HG03520 (cell line): ENCODE measurements around the gene RPS6KA2.
A peak's percentile ranks its signal among the peaks of the same experiment; 100 is the strongest.
"Not testable (repeated sequence)": the region's sequence is repeated elsewhere in the genome, so short reads cannot be mapped to it uniquely, and the experiment has no call there.

Experiments used
- ATAC-seq: cut with Tn5 transposase; IDR thresholded peaks from one replicate; pipeline ENCODE4 v1.9.1; 2021; ENCODE audit warnings: mild to moderate bottlenecking, moderate library complexity; ENCODE audit not compliant: unreplicated experiment

RPS6KA2 gene

DNA sequence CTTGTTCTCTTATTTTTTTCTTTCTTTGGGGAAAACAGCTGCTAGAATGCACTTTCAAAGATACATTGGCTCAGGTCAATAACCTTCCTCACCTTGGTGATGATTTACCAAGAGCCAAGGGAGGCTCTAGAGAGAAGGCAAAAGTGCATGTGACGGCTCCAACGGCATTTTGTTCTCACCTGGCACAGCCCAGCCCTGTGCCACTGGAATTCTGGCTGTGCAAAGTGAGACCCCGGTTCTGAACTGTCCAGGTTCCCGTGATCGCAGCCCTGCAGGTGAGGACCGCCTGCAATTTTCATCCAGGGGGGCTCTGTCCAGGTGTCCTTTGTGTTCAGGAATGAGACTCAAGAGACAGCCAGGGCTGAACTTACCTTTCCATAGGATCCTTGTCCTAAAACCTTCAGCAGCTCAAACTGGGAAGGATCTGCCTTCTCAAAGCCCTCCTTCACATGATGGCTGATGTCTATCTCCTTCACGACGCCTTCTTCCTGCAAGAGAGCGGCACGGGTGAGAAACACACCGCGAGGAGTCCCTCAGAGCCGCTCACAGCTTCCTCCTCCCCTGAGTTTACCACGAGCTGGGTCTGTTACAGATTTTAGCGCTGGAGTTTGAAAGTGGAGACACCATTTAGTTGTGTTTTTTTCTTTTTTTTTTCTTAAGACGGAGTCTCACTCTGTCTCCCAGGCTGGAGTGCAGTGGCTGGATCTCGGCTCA, 88.6 kb downstream of the RPS6KA2 start:
- no peak for ATAC-seq

DNA sequence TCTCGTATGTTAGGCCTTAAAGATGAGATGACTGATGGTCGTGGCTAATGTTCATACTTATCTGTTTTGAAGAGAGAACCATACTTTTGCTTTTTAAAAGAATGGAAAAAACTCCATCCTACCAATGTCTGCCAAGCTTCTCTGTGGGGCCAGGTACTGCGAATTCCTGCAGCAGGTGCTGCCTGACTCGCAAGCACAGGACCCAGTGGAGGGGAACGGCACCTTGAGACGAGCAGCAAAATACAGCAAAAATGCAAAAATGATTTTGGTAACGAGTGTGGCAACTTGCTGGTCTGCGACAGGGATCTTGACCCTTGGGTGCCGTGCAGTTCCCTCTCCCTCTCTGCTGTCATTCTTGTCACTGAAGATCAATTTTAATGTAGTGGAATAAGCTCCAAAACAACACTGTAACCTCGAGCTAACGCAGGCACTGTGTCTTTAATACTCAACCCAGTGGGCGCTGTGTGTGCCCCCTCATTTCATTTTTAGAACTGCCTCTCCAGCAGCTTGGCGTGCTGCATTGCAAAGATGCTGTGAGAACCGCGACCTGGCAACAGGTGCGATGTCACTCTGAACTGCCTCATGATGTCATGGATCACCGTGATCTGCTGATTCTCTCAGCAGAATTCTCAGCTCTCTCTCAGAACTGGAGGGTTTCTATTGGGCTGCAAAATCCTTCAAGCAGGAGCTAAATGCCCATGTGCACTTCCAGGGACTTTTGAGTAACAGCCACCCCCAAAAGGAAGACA, 92.2 kb downstream of the RPS6KA2 start:
- ATAC-seq: no peak

DNA sequence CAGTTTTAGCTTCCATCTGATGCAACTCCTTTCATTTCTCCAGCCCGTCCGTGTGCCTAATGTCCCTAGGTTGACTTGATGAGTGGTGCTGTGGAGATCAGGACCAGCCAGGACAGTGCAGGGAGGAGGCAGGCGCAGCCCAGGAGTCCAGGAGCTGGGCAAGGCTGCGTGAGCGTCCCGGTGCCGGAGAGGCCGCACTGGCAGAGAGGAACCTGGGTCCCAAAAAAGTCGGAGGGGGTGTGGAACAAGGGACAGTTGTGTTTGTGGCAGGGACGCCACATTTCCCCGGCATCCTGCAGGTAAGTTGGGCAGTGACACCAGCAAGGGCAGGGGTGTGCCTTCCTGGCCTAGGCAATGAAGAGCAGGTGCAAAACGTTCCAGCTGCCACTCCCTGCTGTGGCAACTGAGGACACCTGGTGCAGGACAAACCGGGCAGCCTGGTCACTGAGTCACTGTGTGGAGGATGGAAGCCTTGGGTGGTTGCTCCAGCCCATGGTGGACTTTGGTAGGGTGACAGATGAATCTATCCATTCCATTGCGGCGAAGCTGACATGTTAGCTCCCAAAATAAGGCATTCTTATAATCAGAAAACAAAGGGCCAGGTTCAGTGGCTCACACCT, 93.7 kb downstream of the RPS6KA2 start:
- no peak for ATAC-seq

DNA sequence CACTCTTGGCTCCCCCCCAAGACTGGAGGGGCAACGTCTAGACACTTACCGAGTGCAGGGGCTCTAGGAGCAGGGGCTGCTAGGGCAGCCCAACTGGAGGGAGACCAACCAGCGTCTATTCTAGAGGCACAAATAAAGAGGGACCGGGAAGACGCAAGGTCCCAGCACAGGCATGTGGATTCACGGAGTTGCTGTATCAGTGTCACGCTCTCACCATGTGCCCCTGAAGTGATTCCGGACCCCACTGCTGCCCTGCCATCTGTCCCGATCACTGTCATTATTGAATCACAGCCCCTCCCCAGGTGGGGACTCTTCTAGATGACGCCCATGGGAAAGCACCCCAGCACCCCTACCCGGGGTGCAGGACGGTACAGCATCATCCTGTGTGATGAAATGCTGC, 94.7 kb downstream of the RPS6KA2 start:
- no peak for ATAC-seq

DNA sequence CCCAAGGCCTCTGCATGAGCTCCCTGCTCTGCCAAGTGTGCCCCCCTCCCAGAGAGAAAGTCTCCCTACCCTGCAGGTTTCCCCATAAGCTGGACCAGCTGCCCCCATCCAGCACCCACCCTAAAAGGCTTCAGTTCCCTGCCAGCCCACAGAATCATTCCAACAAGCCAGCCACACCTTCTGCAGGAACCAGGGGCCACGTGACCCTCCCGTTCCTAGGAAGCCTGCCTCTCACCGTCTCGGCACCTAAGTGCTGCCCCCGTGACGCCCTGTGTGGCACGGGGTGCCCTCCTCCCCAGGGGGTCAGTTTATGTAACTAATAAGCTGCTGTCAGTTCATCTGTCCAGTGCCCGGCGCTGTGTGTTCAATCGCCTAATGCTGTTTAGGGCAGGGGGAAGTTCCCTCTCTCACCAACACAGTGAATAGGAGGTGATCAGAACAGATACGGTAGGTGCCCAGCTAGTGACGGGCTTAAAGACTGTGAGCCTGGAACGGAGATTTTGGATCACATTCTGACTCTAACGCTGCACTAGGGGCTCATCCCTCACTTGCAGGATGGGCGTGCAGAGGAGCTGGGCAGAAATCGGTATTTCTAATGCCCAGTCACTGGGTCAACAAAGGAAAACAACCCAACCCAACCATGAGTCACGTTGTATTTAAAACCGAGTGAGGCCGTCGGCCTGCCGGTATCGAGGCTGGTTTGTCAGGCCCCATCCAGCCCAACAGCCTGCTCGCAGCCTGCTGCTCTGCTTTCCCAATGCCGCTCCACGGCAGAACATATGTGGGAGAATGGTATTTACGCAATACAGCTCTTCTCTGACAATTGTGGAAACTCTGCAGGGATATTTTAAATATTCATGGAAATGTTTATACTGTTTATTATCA, 96.6 kb downstream of the RPS6KA2 start:
- ATAC-seq: no peak

DNA sequence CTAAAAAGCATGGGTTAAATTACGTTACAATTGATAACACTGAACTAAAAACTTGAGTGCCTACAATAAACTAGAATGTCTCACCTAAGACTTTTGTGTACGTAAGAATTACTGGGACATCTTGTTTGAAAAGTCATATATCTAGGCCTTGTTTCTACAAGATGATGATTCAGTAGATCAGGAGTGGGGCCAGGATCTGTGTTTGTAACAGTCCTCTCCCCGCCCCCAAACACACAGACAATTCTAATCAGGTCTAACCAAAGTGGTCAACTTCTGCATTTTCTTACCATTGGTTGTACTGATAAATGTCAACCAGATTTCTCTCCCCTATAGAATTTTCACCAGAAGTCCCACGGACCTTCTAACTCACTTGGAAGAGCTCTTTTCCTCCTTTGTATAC, 97.5 kb downstream of the RPS6KA2 start:
- no peak for ATAC-seq

DNA sequence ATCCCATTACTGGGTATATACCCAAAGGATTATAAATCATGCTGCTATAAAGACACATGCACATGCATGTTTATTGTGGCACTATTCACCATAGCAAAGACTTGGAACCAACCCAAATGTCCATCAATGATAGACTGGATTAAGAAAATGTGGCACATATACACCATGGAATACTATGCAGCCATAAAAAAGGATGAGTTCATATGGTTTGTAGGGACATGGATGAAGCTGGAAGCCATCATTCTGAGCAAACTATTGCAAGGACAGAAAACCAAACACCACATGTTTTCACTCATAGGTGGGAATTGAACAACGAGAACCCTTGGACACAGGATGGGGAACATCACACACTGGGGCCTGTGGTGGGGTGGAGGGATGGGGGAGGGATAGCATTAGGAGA, 98.0 kb downstream of the RPS6KA2 start:
- not testable (repeated sequence) for ATAC-seq

DNA sequence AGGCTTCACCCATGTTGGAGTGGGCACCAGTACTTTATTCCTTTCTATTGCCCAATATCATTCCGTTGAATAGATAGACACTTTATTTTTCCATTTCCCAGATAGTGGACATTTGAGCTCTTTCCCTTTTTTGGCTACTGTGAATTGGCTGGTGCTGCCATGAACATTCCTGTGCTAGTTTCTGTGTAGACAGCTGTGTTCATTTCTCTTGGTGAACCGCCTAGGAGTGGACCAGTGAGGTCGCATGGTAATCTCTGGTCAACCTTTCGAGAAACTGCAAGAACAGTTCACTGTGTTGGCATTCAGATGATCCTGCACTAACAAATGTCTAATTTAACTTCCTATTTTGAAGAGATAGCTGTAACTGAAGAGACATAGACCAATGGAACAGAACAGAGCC, 99.2 kb downstream of the RPS6KA2 start:
- no peak for ATAC-seq

DNA sequence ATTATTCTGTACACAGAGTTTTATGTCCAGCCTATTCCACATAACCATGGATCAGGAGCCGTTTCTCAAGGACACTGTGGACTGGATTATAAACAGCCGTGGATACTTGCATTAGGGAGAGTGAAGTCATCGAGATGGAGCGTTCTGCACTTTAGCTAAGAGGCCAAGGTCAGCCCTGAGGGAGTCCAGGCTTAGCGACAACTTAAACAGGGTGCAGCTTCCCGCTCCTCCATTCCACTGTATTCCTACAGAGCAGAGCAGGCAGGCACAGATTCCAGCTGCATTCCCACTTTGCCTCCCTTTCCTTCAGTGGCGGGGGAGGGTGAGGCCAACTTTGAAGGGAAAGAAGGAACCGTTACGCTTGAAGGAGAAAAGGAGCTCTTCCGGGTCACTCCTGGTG, 100.1 kb downstream of the RPS6KA2 start:
- no peak for ATAC-seq

DNA sequence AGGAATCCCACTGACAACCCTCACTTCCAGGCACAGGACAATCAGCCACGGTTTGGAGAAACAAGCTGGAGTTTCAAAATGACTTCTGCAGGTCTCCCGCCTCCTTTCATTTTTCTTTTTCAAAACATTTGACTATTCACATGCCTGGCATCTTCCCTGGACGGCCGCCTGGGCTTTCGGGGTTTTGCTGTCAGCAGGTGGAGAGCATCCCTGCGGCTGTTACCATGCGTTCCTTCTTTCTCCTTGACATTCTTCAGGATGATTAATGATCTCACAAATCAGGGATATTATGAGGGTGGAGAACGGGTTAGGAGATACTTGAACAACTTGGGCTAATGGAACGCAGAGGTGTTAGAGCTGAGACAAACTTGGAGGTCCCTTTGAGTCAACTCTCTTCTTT, 101.5 kb downstream of the RPS6KA2 start:
- ATAC-seq: no peak

DNA sequence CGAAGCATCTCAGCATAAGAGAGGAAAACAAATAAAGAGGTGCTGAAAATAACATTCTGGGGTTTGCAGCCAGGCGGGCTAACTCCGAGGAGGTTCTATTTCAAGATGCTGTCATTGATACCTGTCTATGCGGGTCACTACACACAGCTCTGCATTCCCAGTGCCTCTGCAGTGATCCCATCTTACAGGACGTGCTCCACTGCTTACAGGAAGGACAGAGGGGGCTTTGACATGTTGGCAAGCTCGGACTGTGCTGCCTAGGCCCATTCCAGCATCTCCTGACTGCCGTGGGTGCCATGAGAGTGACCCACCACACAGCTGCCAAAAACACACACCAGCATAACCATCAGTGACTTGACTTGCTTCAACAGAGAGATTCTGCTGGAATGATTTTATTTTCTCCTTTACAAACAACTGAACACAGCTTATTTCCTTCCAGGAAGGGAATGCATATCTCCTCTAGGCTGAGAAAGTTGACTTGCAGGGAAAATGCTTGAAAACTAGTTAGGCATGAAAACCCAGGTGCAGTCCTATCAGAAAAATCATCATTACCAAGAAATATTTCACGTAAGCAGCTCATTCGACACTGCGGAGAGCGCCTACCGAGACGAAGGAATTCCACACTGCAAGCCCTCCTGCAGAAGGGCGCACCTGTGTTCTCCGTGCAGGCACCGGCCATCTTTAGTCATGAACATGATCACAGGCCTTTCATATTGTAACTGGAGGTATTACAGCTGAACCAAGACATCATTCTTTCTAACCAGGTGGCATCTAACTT, 103.1 kb downstream of the RPS6KA2 start:
- no peak for ATAC-seq

DNA sequence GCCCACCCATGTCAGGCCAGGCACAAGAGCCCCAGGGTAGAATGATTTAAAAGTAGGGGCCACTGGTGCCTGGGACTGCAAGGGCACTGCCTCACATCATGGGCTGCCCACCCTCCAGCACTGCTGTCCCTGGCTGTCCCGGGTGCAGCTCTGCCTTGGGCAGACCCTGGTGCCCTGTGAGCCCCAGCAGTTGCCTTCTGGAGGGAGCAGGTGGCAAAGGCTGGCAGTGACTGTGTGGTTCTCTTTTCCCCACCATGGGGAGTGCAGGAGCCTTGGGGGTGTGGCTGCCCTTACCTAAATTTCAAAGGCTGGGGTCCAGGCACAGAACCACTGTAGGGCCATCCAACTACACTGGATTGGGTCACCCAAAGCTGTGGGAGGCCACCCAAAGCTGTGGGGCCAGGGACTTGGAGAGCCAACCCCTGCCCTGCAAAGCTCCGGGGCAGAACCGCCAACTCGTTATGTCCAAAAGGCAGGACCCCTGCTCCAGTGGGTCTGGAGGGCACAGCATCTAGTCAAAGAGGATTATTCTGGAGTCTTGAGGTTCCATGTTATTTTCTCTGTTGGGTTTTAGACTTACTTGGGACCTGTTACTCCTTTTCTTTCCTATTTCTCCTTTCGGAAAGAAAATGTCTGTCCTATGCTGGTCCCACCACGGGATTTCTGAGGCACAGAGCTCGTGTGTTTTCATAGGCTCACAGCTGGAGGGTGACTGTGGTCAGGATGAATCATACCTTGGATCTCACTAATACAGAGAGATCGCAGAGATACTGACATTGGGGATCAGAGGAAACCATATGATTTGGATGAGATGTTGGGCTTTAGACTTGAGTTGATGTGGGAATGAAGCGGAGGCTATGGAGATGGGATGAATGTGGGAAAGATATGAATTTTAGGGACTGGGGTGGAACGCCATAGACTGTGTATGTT, 105.9 kb downstream of the RPS6KA2 start:
- ATAC-seq: no peak

DNA sequence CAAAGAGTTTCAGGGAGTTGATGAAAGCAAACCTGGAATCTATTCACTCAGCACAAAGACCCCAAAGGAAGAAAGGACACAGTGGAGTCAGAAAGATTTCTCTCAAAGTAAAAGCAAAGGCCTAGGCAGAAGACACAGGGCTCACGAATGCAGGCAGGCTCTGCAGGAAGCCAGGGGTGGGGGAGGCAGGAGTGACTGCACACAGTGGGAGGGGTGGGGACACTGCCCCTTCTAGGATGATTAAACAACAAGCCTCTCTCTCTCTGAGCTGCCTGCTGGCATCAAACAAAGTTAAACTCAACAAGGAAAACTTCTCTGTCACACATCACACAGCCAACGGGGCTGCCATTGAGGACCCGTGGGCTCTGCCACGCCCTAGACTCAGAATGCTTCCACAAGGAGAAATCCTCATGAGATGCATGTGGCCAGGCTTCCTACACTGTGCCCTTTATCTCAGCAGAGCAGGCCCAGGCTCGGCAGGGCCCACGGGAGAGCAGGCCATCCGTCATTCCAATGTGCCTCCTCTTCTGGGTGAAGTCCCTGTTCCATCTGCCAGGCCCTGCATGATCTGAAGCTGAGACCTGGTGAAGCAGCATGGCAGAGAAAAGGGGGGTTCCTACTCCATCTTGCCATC, 110.7 kb downstream of the RPS6KA2 start:
- ATAC-seq: no peak

DNA sequence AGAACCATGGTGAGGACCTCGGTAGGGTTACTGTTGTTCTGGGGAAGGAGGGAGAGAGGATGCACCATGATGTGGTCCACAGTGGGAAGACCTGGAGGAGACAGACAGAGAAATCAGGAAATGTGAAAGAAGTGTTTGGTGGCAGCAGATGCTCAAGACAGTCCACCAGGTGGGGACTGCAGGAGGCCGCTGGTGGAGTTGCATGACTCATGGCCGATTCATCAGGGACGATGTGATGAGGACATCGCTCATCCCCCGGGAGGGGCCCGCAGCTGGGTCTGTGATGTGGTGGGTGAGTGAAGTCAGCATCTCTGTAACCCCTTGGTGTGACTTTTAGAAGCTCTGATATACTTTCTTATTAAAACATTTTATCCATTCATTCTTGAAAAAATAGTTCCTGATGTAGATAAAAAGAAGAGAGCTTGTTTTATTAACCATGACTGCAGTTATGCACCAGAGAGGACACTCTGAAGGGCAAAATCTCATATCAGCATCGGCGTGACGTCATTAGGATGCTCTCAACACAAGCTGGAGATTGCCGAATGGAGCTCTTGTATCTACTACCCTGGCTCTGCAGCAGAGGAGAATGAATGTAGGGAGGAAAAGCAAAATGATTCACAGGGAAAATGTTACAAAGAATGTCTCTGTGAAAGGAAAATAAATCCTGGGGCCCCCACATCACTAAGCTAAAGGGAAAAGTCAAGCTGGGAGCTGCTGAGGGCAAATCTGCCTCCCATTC, 111.8 kb downstream of the RPS6KA2 start:
- ATAC-seq: no peak

DNA sequence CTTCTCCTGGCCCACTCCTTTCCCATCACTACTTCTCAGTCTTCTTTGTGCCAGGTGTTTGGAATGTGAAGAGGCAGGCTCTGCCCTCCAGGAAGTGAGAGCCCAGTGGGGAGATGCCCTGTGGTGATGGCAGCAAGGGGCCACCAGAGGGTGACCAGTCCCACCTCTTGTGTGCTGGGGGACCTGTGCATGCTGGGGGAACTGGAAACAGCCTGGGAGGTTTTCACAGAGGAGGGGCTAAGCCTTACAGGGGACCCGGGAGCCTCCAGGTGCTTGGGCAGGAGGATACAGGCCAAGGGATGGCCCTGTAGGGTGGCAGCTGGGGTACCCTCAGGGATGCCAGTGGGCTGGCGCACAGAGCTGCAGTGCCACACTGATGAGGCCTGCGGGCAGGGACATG, 112.9 kb downstream of the RPS6KA2 start:
- ATAC-seq: no peak

DNA sequence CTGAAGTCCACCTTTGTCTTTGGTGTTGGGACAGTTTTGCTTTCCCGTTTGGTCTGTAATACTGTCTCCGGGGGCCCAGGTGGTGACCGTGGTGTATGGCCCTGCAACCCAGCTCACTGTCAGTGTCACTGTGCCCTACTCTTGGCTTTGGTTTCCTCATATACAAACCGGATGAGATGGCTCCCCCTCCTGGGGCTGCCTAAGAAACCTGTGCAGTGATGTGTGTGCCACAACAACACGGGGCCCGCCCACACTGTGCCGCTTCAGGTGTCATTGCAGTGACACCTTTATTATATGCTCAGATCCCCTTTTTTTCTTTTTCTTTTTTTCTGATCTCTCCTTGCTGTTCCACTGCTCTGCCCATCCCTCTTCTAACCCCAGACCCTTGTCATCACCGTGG, 114.5 kb downstream of the RPS6KA2 start:
- ATAC-seq: peak; percentile 96

DNA sequence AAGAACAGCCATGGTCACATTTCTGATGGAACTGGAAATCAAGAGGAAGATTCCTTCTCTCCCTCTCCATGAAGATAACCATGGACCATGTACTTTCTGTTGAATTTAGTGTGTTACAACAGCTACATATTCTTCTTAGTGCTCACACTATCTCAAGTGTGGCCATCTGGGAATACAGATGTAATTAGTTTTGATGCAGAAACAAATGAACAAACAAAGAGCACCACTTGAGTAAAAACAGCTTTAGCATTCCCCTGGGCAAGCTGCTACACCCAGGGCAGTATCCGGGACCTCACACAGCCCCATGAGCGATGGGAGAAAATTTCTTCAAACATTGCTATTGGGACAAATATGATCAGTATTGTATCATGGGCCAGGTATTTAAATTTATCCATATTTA, 115.7 kb downstream of the RPS6KA2 start:
- ATAC-seq: no peak

DNA sequence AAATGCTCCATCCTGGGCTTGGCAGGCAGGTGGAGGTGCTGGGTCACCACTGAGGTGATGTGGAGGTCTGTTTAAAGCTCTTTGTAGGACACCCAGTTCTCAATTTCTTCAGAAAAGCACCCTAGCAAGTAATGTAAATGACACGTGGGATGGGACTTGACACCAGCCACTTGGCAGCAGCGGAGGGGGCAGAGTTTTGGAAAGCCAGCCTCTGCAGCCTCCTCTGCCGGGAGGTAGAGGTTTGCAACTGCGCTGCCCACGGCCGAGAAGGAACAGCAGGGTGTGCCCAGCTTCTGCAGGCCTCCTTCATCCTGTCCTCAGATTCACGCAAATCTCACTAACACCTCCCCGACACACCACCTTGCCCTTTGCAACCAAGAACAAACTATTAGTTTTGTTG, 117.9 kb downstream of the RPS6KA2 start:
- ATAC-seq: no peak
